ENCODE measurements around the gene BFSP1.

The BFSP1 gene

DNA sequence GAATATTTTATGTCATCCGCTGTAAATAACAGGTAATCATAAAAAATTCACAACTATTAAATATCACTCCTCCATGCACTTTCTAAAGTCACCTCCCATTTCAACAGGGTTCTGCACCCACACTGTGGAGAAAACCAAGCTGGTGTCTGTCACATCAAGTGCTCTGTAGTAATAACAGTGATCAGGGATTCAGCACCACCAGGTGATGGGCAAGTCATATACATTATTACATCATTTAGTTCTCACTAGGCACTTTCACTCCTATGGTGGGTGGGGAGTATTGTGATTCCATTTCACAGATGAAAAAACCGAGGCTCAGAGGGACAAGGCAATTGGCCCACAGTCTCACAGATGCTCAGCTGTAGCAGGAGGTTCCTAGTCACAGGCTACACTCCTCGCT is 8.7 kb downstream of the BFSP1 start:
- TF ChIP-seq, protein P1, sequence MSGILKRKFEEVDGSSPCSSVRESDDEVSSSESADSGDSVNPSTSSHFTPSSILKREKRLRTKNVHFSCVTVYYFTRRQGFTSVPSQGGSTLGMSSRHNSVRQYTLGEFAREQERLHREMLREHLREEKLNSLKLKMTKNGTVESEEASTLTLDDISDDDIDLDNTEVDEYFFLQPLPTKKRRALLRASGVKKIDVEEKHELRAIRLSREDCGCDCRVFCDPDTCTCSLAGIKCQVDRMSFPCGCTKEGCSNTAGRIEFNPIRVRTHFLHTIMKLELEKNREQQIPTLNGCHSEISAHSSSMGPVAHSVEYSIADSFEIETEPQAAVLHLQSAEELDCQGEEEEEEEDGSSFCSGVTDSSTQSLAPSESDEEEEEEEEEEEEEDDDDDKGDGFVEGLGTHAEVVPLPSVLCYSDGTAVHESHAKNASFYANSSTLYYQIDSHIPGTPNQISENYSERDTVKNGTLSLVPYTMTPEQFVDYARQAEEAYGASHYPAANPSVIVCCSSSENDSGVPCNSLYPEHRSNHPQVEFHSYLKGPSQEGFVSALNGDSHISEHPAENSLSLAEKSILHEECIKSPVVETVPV (CRISPR knock-in tag; IDR thresholded peaks at IDR 0.05): no peak
- no peak for TF ChIP-seq ZNF565 (CRISPR knock-in tag; conservative IDR thresholded peaks at IDR 0.05; ENCODE audit: low read depth)
- ATAC-seq: no peak

DNA sequence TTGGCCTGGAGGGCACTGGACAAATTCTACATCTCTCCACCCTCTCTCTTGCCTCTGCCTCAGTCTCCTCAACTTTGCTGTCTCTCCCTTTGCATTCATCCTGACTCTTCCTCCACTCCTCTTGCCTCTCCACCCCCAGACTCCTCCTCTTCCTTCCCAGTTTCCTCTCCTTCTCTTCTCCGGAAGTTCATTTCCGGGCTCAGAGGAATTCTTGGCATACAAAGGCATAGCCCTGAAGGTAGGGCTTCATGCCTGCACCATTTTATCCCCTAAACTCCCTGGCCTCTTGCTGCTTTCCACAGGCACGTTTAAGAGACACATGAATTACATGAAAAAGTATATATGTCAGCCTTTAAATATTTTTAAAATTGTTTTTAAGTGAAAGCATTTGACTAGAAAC is 10.6 kb downstream of the BFSP1 start:
- no peak for ATAC-seq
- TF ChIP-seq SNAI2 (CRISPR knock-in tag; IDR thresholded peaks at IDR 0.05) (no peak), ZNF565 (CRISPR knock-in tag; conservative IDR thresholded peaks at IDR 0.05; ENCODE audit: low read depth) (no peak), ZC3H10 (CRISPR knock-in tag; IDR thresholded peaks at IDR 0.05) (no peak), TCF4 (CRISPR knock-in tag; IDR thresholded peaks at IDR 0.05; ENCODE audit: borderline replicate concordance) (no peak)

GRCh38 chr20:17519606-17520285 is 11.4 kb downstream of the BFSP1 start:
- TF ChIP-seq ZNF70 (CRISPR knock-in tag; IDR thresholded peaks at IDR 0.05): no peak
- TF ChIP-seq PATZ1 (CRISPR knock-in tag; IDR thresholded peaks at IDR 0.05; ENCODE audit: borderline replicate concordance): no peak
- no peak for TF ChIP-seq TOX (CRISPR knock-in tag; IDR thresholded peaks at IDR 0.05; ENCODE audit: borderline replicate concordance)
- TF ChIP-seq, protein P1 (CRISPR knock-in tag; IDR thresholded peaks at IDR 0.05): no peak
- no peak for TF ChIP-seq ZNF565 (CRISPR knock-in tag; conservative IDR thresholded peaks at IDR 0.05; ENCODE audit: low read depth)
- TF ChIP-seq ZFP3 (CRISPR knock-in tag; IDR thresholded peaks at IDR 0.05): no peak
- no peak for TF ChIP-seq TSHZ2 (CRISPR knock-in tag; IDR thresholded peaks at IDR 0.05)
- TF ChIP-seq ISL1 (CRISPR knock-in tag; IDR thresholded peaks at IDR 0.05): no peak
- no peak for TF ChIP-seq ESRRG (CRISPR knock-in tag; IDR thresholded peaks at IDR 0.05)
- TF ChIP-seq, protein P2, sequence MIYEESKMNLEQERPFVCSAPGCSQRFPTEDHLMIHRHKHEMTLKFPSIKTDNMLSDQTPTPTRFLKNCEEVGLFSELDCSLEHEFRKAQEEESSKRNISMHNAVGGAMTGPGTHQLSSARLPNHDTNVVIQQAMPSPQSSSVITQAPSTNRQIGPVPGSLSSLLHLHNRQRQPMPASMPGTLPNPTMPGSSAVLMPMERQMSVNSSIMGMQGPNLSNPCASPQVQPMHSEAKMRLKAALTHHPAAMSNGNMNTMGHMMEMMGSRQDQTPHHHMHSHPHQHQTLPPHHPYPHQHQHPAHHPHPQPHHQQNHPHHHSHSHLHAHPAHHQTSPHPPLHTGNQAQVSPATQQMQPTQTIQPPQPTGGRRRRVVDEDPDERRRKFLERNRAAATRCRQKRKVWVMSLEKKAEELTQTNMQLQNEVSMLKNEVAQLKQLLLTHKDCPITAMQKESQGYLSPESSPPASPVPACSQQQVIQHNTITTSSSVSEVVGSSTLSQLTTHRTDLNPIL (CRISPR knock-in tag; IDR thresholded peaks at IDR 0.05; ENCODE audit: low read depth): no peak
- no peak for TF ChIP-seq CSDC2 (CRISPR knock-in tag; IDR thresholded peaks at IDR 0.05)
- no peak for TF ChIP-seq BACH2 (CRISPR knock-in tag; IDR thresholded peaks at IDR 0.05; ENCODE audit: borderline replicate concordance)
- no peak for TF ChIP-seq ZC3H10 (CRISPR knock-in tag; IDR thresholded peaks at IDR 0.05)
- no peak for TF ChIP-seq ZNF8 (CRISPR knock-in tag; IDR thresholded peaks at IDR 0.05)
- TF ChIP-seq ARNTL (CRISPR knock-in tag; IDR thresholded peaks at IDR 0.05; ENCODE audit: borderline replicate concordance, low read depth): no peak
- TF ChIP-seq GLIS3 (CRISPR knock-in tag; IDR thresholded peaks at IDR 0.05): no peak
- TF ChIP-seq ZFP30 (CRISPR knock-in tag; IDR thresholded peaks at IDR 0.05): no peak
- no peak for TF ChIP-seq PPARA (CRISPR knock-in tag; IDR thresholded peaks at IDR 0.05; ENCODE audit: borderline replicate concordance)
- no peak for ATAC-seq

All from SK-N-SH treated with all-trans-retinoic acid at 6 μM for 48 hours (cell line).